Measurements from ENCODE around the gene SFXN5. TPM values are rescaled to one million over a fixed set of nuclear protein-coding genes. Genes with fewer than 3 reads are reported as not detected.

Gene SFXN5
- total RNA-seq, 1 experiment from 2014 or later: 31.3 TPM

- Mint-ChIP-seq H3K4me1 (ENCODE audit: low read depth, unreplicated experiment) (peaks cover 8% of the 10 kb centered on the region), H3K9me3 (ENCODE audit: unreplicated experiment) (no peaks in the 10 kb centered on the region), H3K36me3 (ENCODE audit: insufficient read depth, unreplicated experiment) (no peaks in the 10 kb centered on the region), H3K27me3 (ENCODE audit: insufficient read depth, unreplicated experiment) (no peaks in the 10 kb centered on the region), H3K27ac (ENCODE audit: unreplicated experiment) (peak overlapping the region; percentile 21), H3K4me3 (ENCODE audit: unreplicated experiment) (no peak overlapping the region)
- ChIA-PET POLR2A (no interaction called here), CTCF (interaction anchor here (0.6 to 1.5 kb wide), 2 partner anchors 113 to 1460 kb away, joined by 3 read pairs; no protein-coding TSS in a partner anchor)
- no peak overlapping the region for H3K4me3 ChIP-seq (ENCODE audit: low read depth, low read length)
- no TSS peak for BruUV-seq (replicated peaks)
- no peak for DNase-seq
- H3K27me3 ChIP-seq (replicated peaks; ENCODE audit: control insufficient read depth, insufficient read depth, low read length): no peaks in the 10 kb centered on the region
- 0 out of 2 replicates have a peak, but pooled peaks cover 1% of the 10 kb centered on the region for H3K4me1 ChIP-seq
- intact Hi-C loops (cut with micrococcal nuclease; ENCODE audit: unreplicated experiment): no loop called here
- no peaks in the 10 kb centered on the region for H3K9me3 ChIP-seq
- no peaks in the 10 kb centered on the region for H3K36me3 ChIP-seq (ENCODE audit: control insufficient read depth, insufficient read depth, low read length)
- TF ChIP-seq, protein P1, sequence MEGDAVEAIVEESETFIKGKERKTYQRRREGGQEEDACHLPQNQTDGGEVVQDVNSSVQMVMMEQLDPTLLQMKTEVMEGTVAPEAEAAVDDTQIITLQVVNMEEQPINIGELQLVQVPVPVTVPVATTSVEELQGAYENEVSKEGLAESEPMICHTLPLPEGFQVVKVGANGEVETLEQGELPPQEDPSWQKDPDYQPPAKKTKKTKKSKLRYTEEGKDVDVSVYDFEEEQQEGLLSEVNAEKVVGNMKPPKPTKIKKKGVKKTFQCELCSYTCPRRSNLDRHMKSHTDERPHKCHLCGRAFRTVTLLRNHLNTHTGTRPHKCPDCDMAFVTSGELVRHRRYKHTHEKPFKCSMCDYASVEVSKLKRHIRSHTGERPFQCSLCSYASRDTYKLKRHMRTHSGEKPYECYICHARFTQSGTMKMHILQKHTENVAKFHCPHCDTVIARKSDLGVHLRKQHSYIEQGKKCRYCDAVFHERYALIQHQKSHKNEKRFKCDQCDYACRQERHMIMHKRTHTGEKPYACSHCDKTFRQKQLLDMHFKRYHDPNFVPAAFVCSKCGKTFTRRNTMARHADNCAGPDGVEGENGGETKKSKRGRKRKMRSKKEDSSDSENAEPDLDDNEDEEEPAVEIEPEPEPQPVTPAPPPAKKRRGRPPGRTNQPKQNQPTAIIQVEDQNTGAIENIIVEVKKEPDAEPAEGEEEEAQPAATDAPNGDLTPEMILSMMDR (IDR thresholded peaks at IDR 0.05; ENCODE audit: insufficient read depth in 1 of 2, low read depth in 1 of 2, low read length in 1 of 2, severe bottlenecking in 1 of 2, unreplicated experiment in 1 of 2): no peak
Observed at GRCh38 chr2:73063909-73064875, 7.3 kb downstream of the SFXN5 start.

- CTCF ChIA-PET: no interaction called here
- H3K27me3 ChIP-seq (replicated peaks; ENCODE audit: control insufficient read depth, insufficient read depth, low read length): no peaks in the 10 kb centered on the region
- TF ChIP-seq, protein P1 (IDR thresholded peaks at IDR 0.05; ENCODE audit: insufficient read depth in 1 of 2, low read depth in 1 of 2, low read length in 1 of 2, severe bottlenecking in 1 of 2, unreplicated experiment in 1 of 2): no peak
- H3K36me3 ChIP-seq (ENCODE audit: control insufficient read depth, insufficient read depth, low read length): no peaks in the 10 kb centered on the region
- H3K36me3 Mint-ChIP-seq (ENCODE audit: insufficient read depth, unreplicated experiment): no peaks in the 10 kb centered on the region
- no peaks in the 10 kb centered on the region for H3K4me1 ChIP-seq
- no TSS peak for BruUV-seq (replicated peaks)
- H3K27ac Mint-ChIP-seq (ENCODE audit: unreplicated experiment): peak overlapping the region; percentile 21
- DNase-seq: no peak
- intact Hi-C loops (cut with micrococcal nuclease; ENCODE audit: unreplicated experiment): no loop called here
- H3K9me3 ChIP-seq: no peaks in the 10 kb centered on the region
- no peak overlapping the region for H3K4me3 ChIP-seq (ENCODE audit: low read depth, low read length)
- POLR2A ChIA-PET: no interaction called here
- no peak overlapping the region for H3K4me3 Mint-ChIP-seq (ENCODE audit: unreplicated experiment)
- no peaks in the 10 kb centered on the region for H3K9me3 Mint-ChIP-seq (ENCODE audit: unreplicated experiment)
- peaks cover 1% of the 10 kb centered on the region for H3K4me1 Mint-ChIP-seq (ENCODE audit: low read depth, unreplicated experiment)
- no peaks in the 10 kb centered on the region for H3K27me3 Mint-ChIP-seq (ENCODE audit: insufficient read depth, unreplicated experiment)
Observed at GRCh38 chr2:73063472-73063871, 8.0 kb downstream of the SFXN5 start.

DNA sequence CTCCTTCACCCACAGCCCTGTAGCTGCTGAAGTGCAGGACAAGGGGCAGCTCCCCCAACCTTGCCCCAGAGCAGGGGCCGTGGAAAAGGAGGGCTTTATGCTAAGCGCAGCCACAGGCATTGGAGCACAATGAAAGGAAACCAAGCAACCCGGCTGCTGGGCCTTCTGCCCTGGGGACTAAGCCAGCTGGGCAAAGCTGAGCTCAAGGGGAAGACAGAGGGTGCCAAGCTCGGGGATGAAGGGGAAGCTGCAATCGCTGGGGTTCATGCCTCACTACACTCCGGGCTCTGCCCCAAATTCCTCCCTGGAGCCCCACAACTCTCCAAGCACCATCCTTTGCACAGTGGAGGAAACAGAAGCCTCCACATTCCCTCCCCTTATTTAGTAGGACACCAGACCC is 12.4 kb downstream of the SFXN5 start:
- H3K4me1 ChIP-seq: no peaks in the 10 kb centered on the region

More for the DNA sequence above, 12.4 kb downstream of the SFXN5 start:
- ChIA-PET POLR2A (no interaction called here), CTCF (interaction anchor here (0.6 kb wide), 1 partner anchor 210 kb away, joined by 3 read pairs; no protein-coding TSS in a partner anchor)
- DNase-seq: no peak
- Mint-ChIP-seq H3K4me1 (ENCODE audit: low read depth, unreplicated experiment) (no peaks in the 10 kb centered on the region), H3K27me3 (ENCODE audit: insufficient read depth, unreplicated experiment) (no peaks in the 10 kb centered on the region), H3K4me3 (ENCODE audit: unreplicated experiment) (no peak overlapping the region), H3K9me3 (ENCODE audit: unreplicated experiment) (no peaks in the 10 kb centered on the region), H3K36me3 (ENCODE audit: insufficient read depth, unreplicated experiment) (peaks cover 6% of the 10 kb centered on the region), H3K27ac (ENCODE audit: unreplicated experiment) (no peak overlapping the region)
- H3K36me3 ChIP-seq (ENCODE audit: control insufficient read depth, insufficient read depth, low read length): no peaks in the 10 kb centered on the region; the same call in 1 of the 2 replicates
- no peaks in the 10 kb centered on the region for H3K9me3 ChIP-seq
- no TSS peak for BruUV-seq (replicated peaks)
- TF ChIP-seq, protein P1 (IDR thresholded peaks at IDR 0.05; ENCODE audit: insufficient read depth in 1 of 2, low read depth in 1 of 2, low read length in 1 of 2, severe bottlenecking in 1 of 2, unreplicated experiment in 1 of 2): no peak
- intact Hi-C loops (cut with micrococcal nuclease; ENCODE audit: unreplicated experiment): no loop called here
- no peak overlapping the region for H3K4me3 ChIP-seq (ENCODE audit: low read depth, low read length)
- no peaks in the 10 kb centered on the region for H3K27me3 ChIP-seq (replicated peaks; ENCODE audit: control insufficient read depth, insufficient read depth, low read length)

Measured in Caco-2 (cell line).